GM12878 (cell line): ENCODE data around the gene CCDC78. TPM values are rescaled to one million over a fixed set of nuclear protein-coding genes. Genes with fewer than 3 reads are reported as not detected.

Source experiments
- ATAC-seq: fragments of 200-7000 bp; cut with Tn5 transposase; 3 replicates; pipeline ENCODE4 v1.9.1; 2020; ENCODE audit warnings: mild to moderate bottlenecking, moderate library complexity
- BruUV-seq: library from RNA; stranded (reverse); fragments of 400-500 nt; replicated peaks from 2 replicates; lab custom pipeline; 2021; lab: Mats Ljungman, UMichigan
- CTCF ChIA-PET: fragments of 300-600 bp; sonication (Branson Sonifier 250); formaldehyde crosslinking; extraction: SDS; loops from one replicate; lab custom pipeline; 2021; ENCODE audit warnings: inconsistent platforms; lab: Yijun Ruan, JAX
- POLR2A ChIA-PET: fragments of 350-600 bp; formaldehyde crosslinking; extraction: SDS; loops from one replicate; lab custom pipeline; 2021; ENCODE audit warnings: inconsistent platforms; lab: Charles Lee
- RAD21 ChIA-PET: fragments of 300-600 bp; sonication (Branson Sonifier 250); formaldehyde crosslinking; loops from one replicate; lab custom pipeline; 2023; ENCODE audit warnings: antibody characterized with exemption; ENCODE audit not compliant: unreplicated experiment; lab: Charles Lee
- SMC1A ChIA-PET: fragments of 300-600 bp; sonication (Branson Sonifier 250); formaldehyde crosslinking; loops from one replicate; lab custom pipeline; 2023; ENCODE audit not compliant: unreplicated experiment, uncharacterized antibody; lab: Charles Lee
- DNase-seq: peaks from one replicate; pipeline ENCODE4 v3.0.0-alpha.2; 2011; ENCODE audit warnings: low read depth, low spot score
- FAIRE-seq: peaks from 3 replicates; lab custom pipeline; 2011; peaks lifted over from hg19 to GRCh38; lab: Jason Lieb, UNC
- H2AFZ ChIP-seq: 2 replicates; pipeline ENCODE4 v1.6.0; 2011; ENCODE audit warnings: low read depth, low read length, control low read depth; ENCODE audit not compliant: control insufficient read depth
- H3K27ac ChIP-seq: 2 replicates; pipeline ENCODE4 v1.5.1; 2011; ENCODE audit warnings: control low read depth; ENCODE audit not compliant: control insufficient read depth, insufficient read depth
- H3K27me3 ChIP-seq, 2 experiments: replicated peaks in 1 of 2; 2 replicates each; pipeline versions ENCODE4 v1.6.0 to v1.6.1; 2011; ENCODE audit warnings: low read length in 1 of 2; ENCODE audit not compliant: control insufficient read depth in 2 of 2, insufficient read depth in 2 of 2
- H3K36me3 ChIP-seq, 2 experiments: 2 replicates each; pipeline ENCODE4 v1.5.1; 2011; ENCODE audit warnings: low read length in 1 of 2; ENCODE audit not compliant: control insufficient read depth in 2 of 2, insufficient read depth in 2 of 2
- H3K4me1 ChIP-seq: 2 replicates; pipeline ENCODE4 v1.6.1; 2011; ENCODE audit warnings: mild to moderate bottlenecking, low read length, moderate library complexity, mixed read lengths; ENCODE audit not compliant: control insufficient read depth, insufficient read depth
- H3K4me2 ChIP-seq: 2 replicates; pipeline ENCODE4 v1.6.0; 2011; ENCODE audit warnings: control low read depth; ENCODE audit not compliant: control insufficient read depth, insufficient read depth
- H3K4me3 ChIP-seq: fragments of 200-600 bp; sonication (generic); 2 replicates; pipeline ENCODE4 v1.5.1; 2016
- H3K79me2 ChIP-seq: 2 replicates; pipeline ENCODE4 v1.6.0; 2011; ENCODE audit warnings: low read length; ENCODE audit not compliant: control insufficient read depth, insufficient read depth
- H3K9ac ChIP-seq: 2 replicates; pipeline ENCODE4 v1.8.0; 2011; ENCODE audit warnings: low read length, control low read depth, mixed read lengths; ENCODE audit not compliant: control insufficient read depth, insufficient read depth
- H3K9me3 ChIP-seq: replicated peaks from 3 replicates; pipeline ENCODE4 v1.5.1; 2011; ENCODE audit warnings: mild to moderate bottlenecking, low read length; ENCODE audit not compliant: control insufficient read depth, insufficient read depth
- H4K20me1 ChIP-seq: 2 replicates; pipeline ENCODE4 v1.6.0; 2011; ENCODE audit not compliant: control insufficient read depth, insufficient read depth
- CEBPZ ChIP-seq: fragments of 150-350 bp; IDR thresholded peaks from 2 replicates; pipeline ENCODE4 v1.6.1; 2016; ENCODE audit warnings: low read depth, low read length
- ETV6 ChIP-seq, 2 experiments: fragments of 450-650 bp in 1 of 2; IDR thresholded peaks in 1 of 2; conservative IDR thresholded peaks in 1 of 2; 2 replicates each; pipeline ENCODE4 v1.6.1; 2014; ENCODE audit warnings: antibody characterized with exemption in 1 of 2, borderline replicate concordance in 1 of 2, low read depth in 1 of 2, mild to moderate bottlenecking in 1 of 2, moderate library complexity in 1 of 2
- PRDM15 ChIP-seq: fragments of 450-650 bp; formaldehyde crosslinking; IDR thresholded peaks from 2 replicates; pipeline ENCODE4 v1.4.0; 2020; ENCODE audit warnings: mild to moderate bottlenecking, moderate library complexity
- WGBS: methylation state at CpG from one replicate; pipeline ENCODE4 v1.1.6; 2016; ENCODE audit warnings: low lambda C conversion rate; ENCODE audit not compliant: insufficient replicate concordance, insufficient coverage; ENCODE audit errors: missing lambda C conversion rate; 5-methylcytosine and 5-hydroxymethylcytosine counted together
- in situ Hi-C: fragments of 300-500 bp; cut with MboI; formaldehyde crosslinking; loops from 9 replicates; pipeline ENCODE4 v1.14.3; 2018; ENCODE audit warnings: mixed read lengths
- intact Hi-C: fragments of 100-400 bp; cut with micrococcal nuclease; formaldehyde crosslinking; loops from one replicate; pipeline ENCODE4 v1.14.2; 2022; ENCODE audit not compliant: unreplicated experiment
- polyA plus RNA-seq, 11 experiments: library from polyadenylated mRNA; depleted of rRNA in 4 of 11; unstranded in 6 of 11; stranded (reverse) in 5 of 11; fragments of >200 nt; fragmentation: Nextera tagmentation in 4 of 11; fragmentation: Illumina TruSeq in 1 of 11; extraction: Ambion mirVana in 4 of 11; extraction: Trizol in 1 of 11; gene quantifications; 1 replicate in 1 of 11; 2 replicates in 10 of 11; pipeline versions ENCODE4 v1.2.1 to v1.2.3, GENCODE V29; 2011 to 2016; ENCODE audit warnings: inconsistent platforms in 2 of 11, missing spikeins in 2 of 11, low read depth in 1 of 11
- total RNA-seq, 4 experiments: library from RNA; depleted of rRNA in 3 of 4; stranded (reverse); fragments of >200 nt in 3 of 4; fragmentation: Illumina TruSeq in 1 of 4; extraction: Trizol in 1 of 4; gene quantifications; 2 replicates each; pipeline versions ENCODE4 v1.2.1 to v1.2.3, GENCODE V29; 2013 to 2021

CCDC78 gene
- total and polyA plus RNA-seq, 10 of the 15 experiments (the other 5 are each of a cell fraction or from before 2014, with no cell fraction given), result 0.10 to 26.2 (median 5.4) TPM

GRCh38 chr16:759110-759910 is 33.1 kb upstream of the CCDC78 start:
- FAIRE-seq, result no peak
- Histone ChIP-seq H3K4me1 (no peaks in the 10 kb centered on the region), H3K36me3 (no peaks in the 10 kb centered on the region), H3K27me3 (no peaks in the 10 kb centered on the region; a peak in 1 of 4 replicates), H4K20me1 (no peaks in the 10 kb centered on the region), H3K9me3 (no peaks in the 10 kb centered on the region; the same call in 2 of the 3 replicates), H2AFZ (no peak overlapping the region), H3K79me2 (no peaks in the 10 kb centered on the region), H3K27ac (no peak overlapping the region), H3K9ac (no peak overlapping the region), H3K4me3 (no peak overlapping the region), H3K4me2 (no peak overlapping the region)
- intact Hi-C loops, result no loop called here
- 72% methylated on average over 34 of the region's 34 CpGs for WGBS
- in situ Hi-C loops, result no loop called here
- CTCF ChIA-PET, result no interaction called here
- no peak for DNase-seq
- no TSS peak for BruUV-seq
- no peak for ATAC-seq
- POLR2A ChIA-PET, result no interaction called here
- TF ChIP-seq ETV6 (conservative IDR thresholded peaks at IDR 0.05 in 1 of 2, IDR thresholded peaks at IDR 0.05 in 1 of 2; ENCODE audit: borderline replicate concordance in 1 of 2, low read depth in 1 of 2), result no peak
- RAD21 ChIA-PET, result interaction anchor here (0.6 kb wide), 1 partner anchor 39 kb away, joined by 3 read pairs; no protein-coding TSS in a partner anchor
- SMC1A ChIA-PET, result no interaction called here

- in situ Hi-C loops, result no loop called here
- CTCF ChIA-PET, result no interaction called here
These were observed 30.2 kb upstream of the CCDC78 start for GRCh38 chr16:756428-756827.

More at GRCh38 chr16:756428-756827, 30.2 kb upstream of the CCDC78 start:
- POLR2A ChIA-PET, result no interaction called here
- Histone ChIP-seq H2AFZ (no peak overlapping the region), H3K9ac (no peak overlapping the region), H3K36me3 (no peaks in the 10 kb centered on the region), H3K79me2 (no peaks in the 10 kb centered on the region), H3K4me3 (no peak overlapping the region), H3K27me3 (no peaks in the 10 kb centered on the region; a peak in 1 of 4 replicates), H3K27ac (no peak overlapping the region), H3K4me2 (no peak overlapping the region), H4K20me1 (no peaks in the 10 kb centered on the region), H3K9me3 (no peaks in the 10 kb centered on the region; the same call in 2 of the 3 replicates), H3K4me1 (no peaks in the 10 kb centered on the region)
- BruUV-seq, result no TSS peak
- intact Hi-C loops, result no loop called here
- TF ChIP-seq CEBPZ, result no peak
- TF ChIP-seq PRDM15 (CRISPR knock-in tag), result no peak
- RAD21 ChIA-PET, result no interaction called here
- WGBS, result 3% methylated on average over 5 of the region's 5 CpGs
- SMC1A ChIA-PET, result no interaction called here
- FAIRE-seq (no peak), ATAC-seq (no peak), DNase-seq (no peak)
